Colon (tissue), 2 donors: Measurements from ENCODE around the gene RB1.
"Not testable (repeated sequence)": the region's sequence is repeated elsewhere in the genome, so short reads cannot be mapped to it uniquely, and the experiment has no call there.

Source experiments
- FAIRE-seq: peaks from 2 replicates; lab custom pipeline; 2012; peaks lifted over from hg19 to GRCh38; lab: Jason Lieb, UNC
- donor health status: control.
- donor health status: control.

The RB1 gene

GRCh38 chr13:48411841-48412531 lies 108.4 kb downstream of the RB1 start:
- peak; percentile 38 for FAIRE-seq

GRCh38 chr13:48412881-48413351 lies 109.4 kb downstream of the RB1 start, which contains the start of gene LPAR6:
TSS of gene LPAR6 (minus strand) at chr13:48413113. CDS start at chr13:48412423, 690 bp downstream.
- no peak for FAIRE-seq

GRCh38 chr13:48414501-48414900 lies 111.0 kb downstream of the RB1 start:
- FAIRE-seq = peak; percentile 70

- no peak for FAIRE-seq
Measured at GRCh38 chr13:48415516-48415915, 112.0 kb downstream of the RB1 start.

- not testable (repeated sequence) for FAIRE-seq
Measured at GRCh38 chr13:48422003-48422402, 118.5 kb downstream of the RB1 start.

GRCh38 chr13:48424212-48424611 lies 120.7 kb downstream of the RB1 start:
- FAIRE-seq = peak; percentile 53

- FAIRE-seq = no peak
Measured at GRCh38 chr13:48426052-48426451, 122.5 kb downstream of the RB1 start.

- not testable (repeated sequence) for FAIRE-seq
Measured at GRCh38 chr13:48426755-48427298, 123.3 kb downstream of the RB1 start.

- FAIRE-seq = no peak
Measured at GRCh38 chr13:48429036-48429435, 125.5 kb downstream of the RB1 start.

- FAIRE-seq = no peak
Measured at GRCh38 chr13:48429886-48430285, 126.3 kb downstream of the RB1 start.

- FAIRE-seq = no peak
Measured at GRCh38 chr13:48431431-48431830, 127.9 kb downstream of the RB1 start.

- no peak for FAIRE-seq
Measured at GRCh38 chr13:48431987-48432615, 128.6 kb downstream of the RB1 start.

- FAIRE-seq = no peak
Measured at GRCh38 chr13:48434200-48434599, 130.6 kb downstream of the RB1 start.

GRCh38 chr13:48436661-48437288 lies 133.2 kb downstream of the RB1 start:
- no peak for FAIRE-seq

- FAIRE-seq = no peak
Measured at GRCh38 chr13:48437371-48437770, 133.8 kb downstream of the RB1 start.

GRCh38 chr13:48443442-48444208 lies 140.1 kb downstream of the RB1 start:
- peak; percentile 97 for FAIRE-seq

- no peak for FAIRE-seq
Measured at GRCh38 chr13:48446464-48446863, 142.9 kb downstream of the RB1 start.

- no peak for FAIRE-seq
Measured at GRCh38 chr13:48448285-48448958, 144.9 kb downstream of the RB1 start.

GRCh38 chr13:48448959-48449614 lies 145.5 kb downstream of the RB1 start:
- no peak for FAIRE-seq

- FAIRE-seq = no peak
Measured at GRCh38 chr13:48449656-48450055, 146.1 kb downstream of the RB1 start.

- FAIRE-seq = not testable (repeated sequence)
Measured at GRCh38 chr13:48451196-48451595, 147.6 kb downstream of the RB1 start.
